Superior temporal gyrus (tissue), 1 donor: ENCODE results near the gene PLCE1.

ENCODE experiments used
- DNase-seq: peaks from one replicate; pipeline ENCODE4 v3.0.0-alpha.2; 2016; ENCODE audit errors: extremely low spot score

PLCE1 gene

DNA sequence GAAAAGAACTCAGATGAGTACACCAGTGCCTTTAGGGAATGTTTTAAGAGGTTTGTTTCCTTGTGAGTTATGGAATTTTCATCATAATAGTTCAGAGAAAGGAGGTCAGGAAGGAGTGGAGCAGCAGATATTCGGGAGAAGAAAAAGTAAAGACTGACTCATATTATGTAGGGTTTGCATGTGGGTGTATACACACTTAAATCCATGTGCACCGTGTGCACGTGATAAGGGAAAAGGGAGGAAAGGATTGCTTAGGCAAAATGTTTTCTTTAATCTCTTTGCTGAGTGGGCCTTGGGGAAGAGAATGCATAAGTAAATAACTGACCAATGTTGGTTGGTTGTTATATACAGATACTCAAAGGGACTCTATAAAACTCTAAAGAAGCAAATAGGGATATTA lies 30.2 kb downstream of the PLCE1 start:
- no peak for DNase-seq

DNA sequence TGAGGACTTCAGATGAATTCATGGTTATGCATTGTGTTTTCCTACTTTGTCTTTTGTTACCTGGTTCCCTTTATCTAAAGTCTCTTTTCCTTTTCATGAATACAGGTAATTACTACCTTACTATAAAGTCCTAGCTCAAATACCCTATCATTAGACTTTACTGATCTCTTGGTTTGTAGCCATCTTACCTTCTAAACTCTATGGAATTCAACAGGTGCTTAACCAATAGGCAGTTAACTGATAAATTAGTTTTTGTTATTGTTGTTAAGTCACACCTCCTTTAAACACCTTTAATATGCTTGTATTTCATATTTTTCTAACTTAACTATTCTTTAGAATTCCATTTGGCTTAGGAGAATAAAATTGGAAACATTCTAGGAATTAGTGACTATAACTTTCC lies 30.7 kb downstream of the PLCE1 start:
- no peak for DNase-seq

GRCh38 chr10:94025806-94026205 lies 32.1 kb downstream of the PLCE1 start:
- no peak for DNase-seq

- no peak for DNase-seq
Measured at GRCh38 chr10:94027197-94027596, 33.5 kb downstream of the PLCE1 start.

GRCh38 chr10:94029955-94030354 lies 36.2 kb downstream of the PLCE1 start:
- DNase-seq = no peak

DNA sequence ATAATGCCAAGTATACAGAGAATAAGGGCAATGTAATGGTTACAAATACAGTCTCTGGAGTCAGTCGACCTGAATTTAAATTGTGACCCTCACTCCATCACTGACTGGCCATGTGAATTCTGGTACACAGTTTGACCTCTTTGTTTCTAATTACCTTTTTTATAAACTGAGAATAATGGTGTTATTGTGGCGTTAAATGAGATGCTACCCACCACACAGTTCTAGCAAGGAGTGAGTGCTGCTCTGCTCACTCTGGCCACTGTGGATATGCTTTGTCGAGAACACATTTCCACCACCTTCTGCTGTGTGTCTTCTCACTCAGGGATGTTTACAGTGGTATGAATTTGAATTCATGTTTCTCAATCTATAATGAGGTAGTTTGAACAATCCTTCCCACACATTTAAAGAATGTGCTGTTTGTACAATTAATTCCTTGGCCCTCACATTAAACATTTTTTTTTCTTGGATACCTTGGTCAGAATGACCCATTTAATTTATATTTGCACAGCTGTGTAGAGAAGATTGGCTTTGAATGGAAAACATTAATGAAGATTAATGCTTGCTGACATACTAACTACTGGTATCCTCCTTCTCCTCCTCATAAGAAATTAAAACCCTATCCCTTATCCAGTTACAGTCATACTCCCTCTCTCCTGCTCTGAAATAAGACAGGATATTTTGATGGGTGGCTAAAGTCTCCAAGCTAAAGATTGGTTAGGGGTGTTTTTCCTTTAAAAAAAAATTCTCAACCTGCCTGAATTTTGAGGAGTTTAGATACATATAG lies 42.4 kb downstream of the PLCE1 start:
- no peak for DNase-seq

DNA sequence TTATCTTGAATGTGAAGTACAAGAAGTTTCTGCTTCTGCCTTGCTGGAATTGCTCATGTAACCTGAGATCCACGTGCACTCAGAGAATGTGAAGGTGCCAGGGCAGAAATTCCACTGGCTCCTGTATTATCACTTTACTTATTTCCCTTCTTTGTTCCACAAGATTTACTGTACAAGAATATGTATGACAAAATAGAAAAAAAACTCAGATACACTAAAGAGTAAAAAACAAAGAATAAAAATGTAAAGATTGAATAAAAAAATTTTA lies 43.0 kb downstream of the PLCE1 start:
- no peak for DNase-seq

GRCh38 chr10:94037286-94037685 lies 43.6 kb downstream of the PLCE1 start:
- DNase-seq = no peak

DNA sequence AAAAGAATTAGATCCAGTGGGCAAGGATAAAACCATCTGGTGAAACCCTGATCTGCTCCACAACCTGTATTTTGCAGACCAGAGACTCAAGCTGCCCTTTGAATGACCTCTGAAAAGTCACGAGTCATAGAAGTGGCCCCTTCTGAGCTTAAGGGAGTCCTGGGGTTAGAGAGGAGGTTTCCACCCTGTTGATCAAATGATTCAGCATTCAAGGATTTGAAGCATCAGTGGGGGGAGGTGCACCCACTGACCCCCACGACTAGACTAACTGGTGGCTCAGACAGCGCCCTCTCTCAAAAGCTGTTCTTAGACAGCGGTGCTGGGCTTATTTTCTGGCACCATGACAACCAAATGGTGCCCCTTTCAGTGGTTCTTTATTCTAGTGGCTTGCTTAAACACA lies 44.3 kb downstream of the PLCE1 start:
- no peak for DNase-seq

GRCh38 chr10:94041206-94041605 lies 47.5 kb downstream of the PLCE1 start:
- no peak for DNase-seq

DNA sequence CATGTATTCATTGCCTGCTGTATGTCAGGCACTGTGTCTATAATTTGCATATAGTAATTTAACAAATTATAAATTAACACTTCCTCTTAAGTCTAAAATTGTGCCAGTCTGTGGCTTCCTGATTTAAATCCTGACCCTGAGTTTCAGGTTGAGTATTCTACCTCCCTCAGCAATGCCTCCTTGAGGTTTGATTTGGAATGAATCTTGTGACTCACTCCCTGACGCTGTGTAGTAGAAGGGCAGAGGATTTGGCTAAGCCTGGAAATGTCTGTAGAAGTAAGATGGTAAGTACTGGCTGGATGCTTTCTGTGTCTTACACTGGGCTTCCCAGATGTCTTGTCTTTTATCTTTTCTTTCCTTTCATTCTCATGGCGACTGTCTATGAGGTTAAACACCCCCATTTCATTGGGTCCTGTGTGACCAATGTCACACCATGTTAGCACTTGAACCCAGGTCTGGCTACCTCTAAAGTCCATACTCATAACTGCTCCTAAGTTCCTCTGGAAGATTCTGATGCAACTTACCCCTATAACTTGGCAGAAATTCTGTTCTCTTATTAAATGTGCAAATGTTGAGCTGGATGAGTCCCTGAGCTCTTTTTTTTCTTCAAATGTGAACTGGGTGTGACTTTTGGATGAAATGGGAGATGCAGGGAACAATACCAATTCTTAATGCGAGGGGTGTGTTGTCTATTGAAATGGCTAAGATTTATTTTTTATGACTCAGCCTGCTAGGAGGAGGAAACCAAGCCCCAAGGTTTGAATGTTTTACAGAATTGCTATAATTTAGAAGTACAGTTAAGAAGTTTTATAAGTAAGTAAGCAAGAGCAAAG lies 48.5 kb downstream of the PLCE1 start:
- DNase-seq = no peak

DNA sequence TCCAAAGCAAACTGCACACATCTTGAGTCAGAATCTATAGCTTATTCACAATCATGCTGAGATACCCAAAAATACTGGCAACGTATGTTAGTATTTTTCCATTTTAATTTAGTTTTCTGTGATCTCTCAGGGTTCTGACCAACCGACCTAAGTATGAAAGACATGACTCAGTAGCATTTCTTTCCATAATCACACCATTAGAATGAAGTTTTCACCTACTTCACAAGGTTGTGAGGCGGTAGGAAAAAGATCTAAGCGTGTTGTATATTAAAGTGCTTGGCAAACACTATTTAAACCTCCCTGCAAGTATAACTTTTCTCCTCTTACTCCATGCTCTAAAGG lies 49.1 kb downstream of the PLCE1 start:
- DNase-seq = no peak
